ENCODE data around the gene LCN6. TPM values are rescaled to one million over a fixed set of nuclear protein-coding genes. Genes with fewer than 3 reads are reported as not detected.

LCN6 gene
- total and polyA plus RNA-seq, 2 of the 13 experiments (the other 11 are each of a cell fraction or from before 2014, with no cell fraction given) = not detected

DNA sequence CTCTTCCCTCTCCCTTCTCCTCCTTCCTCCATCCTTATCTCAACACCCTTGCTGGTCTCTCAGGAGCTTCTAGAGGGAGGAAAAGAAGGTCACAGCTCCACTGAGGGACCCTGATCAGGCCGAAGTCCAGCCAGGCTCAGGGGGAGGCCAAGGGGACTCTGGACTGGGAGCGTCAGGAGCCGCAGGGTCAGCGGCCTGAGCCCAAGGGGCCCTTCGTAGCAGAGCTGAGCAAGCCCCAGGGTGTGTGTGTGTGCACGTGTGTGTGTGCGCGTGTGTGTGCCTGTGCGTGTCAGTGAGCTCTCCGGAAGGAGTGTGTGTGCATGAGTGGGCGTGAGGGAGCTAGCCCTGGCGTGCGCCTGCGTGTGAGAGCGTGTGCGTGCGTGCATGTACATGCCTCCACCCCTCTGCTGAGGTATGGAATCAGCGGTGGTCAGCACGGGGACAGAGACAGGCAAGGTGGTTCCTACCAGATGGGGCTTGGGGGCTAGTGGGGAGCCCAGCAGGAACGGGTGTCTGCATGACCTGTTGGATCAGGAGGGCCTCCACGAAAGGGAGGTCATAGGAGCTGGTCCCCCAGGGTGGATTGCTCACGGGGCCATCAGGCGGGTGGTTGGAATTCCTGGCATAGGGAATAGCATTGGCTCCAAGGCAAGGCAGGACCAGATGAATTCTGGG lies 51.0 kb downstream of the LCN6 start (continued):
- TF ChIP-seq REL (CRISPR knock-in tag; conservative IDR thresholded peaks at IDR 0.05) (0 out of 2 replicates have a peak, but pooled peaks have one; percentile 63), ATF7 (IDR thresholded peaks at IDR 0.05) (no peak), ATF7 (CRISPR knock-in tag; IDR thresholded peaks at IDR 0.05) (no peak), CEBPG (CRISPR knock-in tag; IDR thresholded peaks at IDR 0.05) (no peak), ASH2L (IDR thresholded peaks at IDR 0.05; ENCODE audit: insufficient read length, low read depth, low read length) (peak; percentile 32), FOXA1 (IDR thresholded peaks at IDR 0.05) (no peak), FOXA1 (CRISPR knock-in tag; IDR thresholded peaks at IDR 0.05) (no peak), RAD21 (CRISPR knock-in tag; IDR thresholded peaks at IDR 0.05) (no peak), GLMP (CRISPR knock-in tag; IDR thresholded peaks at IDR 0.05; ENCODE audit: borderline replicate concordance) (no peak), GATAD2A (CRISPR knock-in tag; IDR thresholded peaks at IDR 0.05) (peak; percentile 68), SP1 (IDR thresholded peaks at IDR 0.05) (no peak), SP1 (CRISPR knock-in tag; IDR thresholded peaks at IDR 0.05) (no peak; the same call in 1 of the 2 replicates), NR1H2 (CRISPR knock-in tag; IDR thresholded peaks at IDR 0.05; ENCODE audit: borderline replicate concordance, low read depth) (no peak), MBD4 (IDR thresholded peaks at IDR 0.05; ENCODE audit: borderline replicate concordance, low read length) (no peak), ZNF672 (CRISPR knock-in tag; IDR thresholded peaks at IDR 0.05) (no peak), MXD1 (CRISPR knock-in tag; IDR thresholded peaks at IDR 0.05) (0 out of 2 replicates have a peak, but pooled peaks have one; percentile 41), ZNF720 (CRISPR knock-in tag; IDR thresholded peaks at IDR 0.05) (no peak), AGO1 (IDR thresholded peaks at IDR 0.05; ENCODE audit: low read depth, low read length, poor library complexity, severe bottlenecking) (peak; percentile 32), MTA1 (CRISPR knock-in tag; IDR thresholded peaks at IDR 0.05; ENCODE audit: borderline replicate concordance) (peak; percentile 99), ZBTB20 (CRISPR knock-in tag; IDR thresholded peaks at IDR 0.05; ENCODE audit: borderline replicate concordance, low read depth) (0 out of 2 replicates have a peak, but pooled peaks have one; percentile 63), ZIK1 (CRISPR knock-in tag; IDR thresholded peaks at IDR 0.05; ENCODE audit: borderline replicate concordance, low read depth) (no peak), TBX2 (CRISPR knock-in tag; IDR thresholded peaks at IDR 0.05; ENCODE audit: borderline replicate concordance) (peak; percentile 34; the same call in 1 of the 2 replicates), MTF1 (CRISPR knock-in tag; IDR thresholded peaks at IDR 0.05) (no peak)
- TF ChIP-seq, protein P1, sequence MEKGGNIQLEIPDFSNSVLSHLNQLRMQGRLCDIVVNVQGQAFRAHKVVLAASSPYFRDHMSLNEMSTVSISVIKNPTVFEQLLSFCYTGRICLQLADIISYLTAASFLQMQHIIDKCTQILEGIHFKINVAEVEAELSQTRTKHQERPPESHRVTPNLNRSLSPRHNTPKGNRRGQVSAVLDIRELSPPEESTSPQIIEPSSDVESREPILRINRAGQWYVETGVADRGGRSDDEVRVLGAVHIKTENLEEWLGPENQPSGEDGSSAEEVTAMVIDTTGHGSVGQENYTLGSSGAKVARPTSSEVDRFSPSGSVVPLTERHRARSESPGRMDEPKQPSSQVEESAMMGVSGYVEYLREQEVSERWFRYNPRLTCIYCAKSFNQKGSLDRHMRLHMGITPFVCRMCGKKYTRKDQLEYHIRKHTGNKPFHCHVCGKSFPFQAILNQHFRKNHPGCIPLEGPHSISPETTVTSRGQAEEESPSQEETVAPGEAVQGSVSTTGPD (CRISPR knock-in tag; IDR thresholded peaks at IDR 0.05) = no peak
- TF ChIP-seq, protein P2, sequence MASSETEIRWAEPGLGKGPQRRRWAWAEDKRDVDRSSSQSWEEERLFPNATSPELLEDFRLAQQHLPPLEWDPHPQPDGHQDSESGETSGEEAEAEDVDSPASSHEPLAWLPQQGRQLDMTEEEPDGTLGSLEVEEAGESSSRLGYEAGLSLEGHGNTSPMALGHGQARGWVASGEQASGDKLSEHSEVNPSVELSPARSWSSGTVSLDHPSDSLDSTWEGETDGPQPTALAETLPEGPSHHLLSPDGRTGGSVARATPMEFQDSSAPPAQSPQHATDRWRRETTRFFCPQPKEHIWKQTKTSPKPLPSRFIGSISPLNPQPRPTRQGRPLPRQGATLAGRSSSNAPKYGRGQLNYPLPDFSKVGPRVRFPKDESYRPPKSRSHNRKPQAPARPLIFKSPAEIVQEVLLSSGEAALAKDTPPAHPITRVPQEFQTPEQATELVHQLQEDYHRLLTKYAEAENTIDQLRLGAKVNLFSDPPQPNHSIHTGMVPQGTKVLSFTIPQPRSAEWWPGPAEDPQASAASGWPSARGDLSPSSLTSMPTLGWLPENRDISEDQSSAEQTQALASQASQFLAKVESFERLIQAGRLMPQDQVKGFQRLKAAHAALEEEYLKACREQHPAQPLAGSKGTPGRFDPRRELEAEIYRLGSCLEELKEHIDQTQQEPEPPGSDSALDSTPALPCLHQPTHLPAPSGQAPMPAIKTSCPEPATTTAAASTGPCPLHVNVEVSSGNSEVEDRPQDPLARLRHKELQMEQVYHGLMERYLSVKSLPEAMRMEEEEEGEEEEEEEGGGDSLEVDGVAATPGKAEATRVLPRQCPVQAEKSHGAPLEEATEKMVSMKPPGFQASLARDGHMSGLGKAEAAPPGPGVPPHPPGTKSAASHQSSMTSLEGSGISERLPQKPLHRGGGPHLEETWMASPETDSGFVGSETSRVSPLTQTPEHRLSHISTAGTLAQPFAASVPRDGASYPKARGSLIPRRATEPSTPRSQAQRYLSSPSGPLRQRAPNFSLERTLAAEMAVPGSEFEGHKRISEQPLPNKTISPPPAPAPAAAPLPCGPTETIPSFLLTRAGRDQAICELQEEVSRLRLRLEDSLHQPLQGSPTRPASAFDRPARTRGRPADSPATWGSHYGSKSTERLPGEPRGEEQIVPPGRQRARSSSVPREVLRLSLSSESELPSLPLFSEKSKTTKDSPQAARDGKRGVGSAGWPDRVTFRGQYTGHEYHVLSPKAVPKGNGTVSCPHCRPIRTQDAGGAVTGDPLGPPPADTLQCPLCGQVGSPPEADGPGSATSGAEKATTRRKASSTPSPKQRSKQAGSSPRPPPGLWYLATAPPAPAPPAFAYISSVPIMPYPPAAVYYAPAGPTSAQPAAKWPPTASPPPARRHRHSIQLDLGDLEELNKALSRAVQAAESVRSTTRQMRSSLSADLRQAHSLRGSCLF (CRISPR knock-in tag; IDR thresholded peaks at IDR 0.05; ENCODE audit: borderline replicate concordance) = no peak
